Neutrophil (primary cell): ENCODE measurements around the gene FAM117B.

Source experiments
- H3K27ac ChIP-seq: fragments of 200-600 bp; sonication (generic); 2 replicates; pipeline ENCODE4 v1.5.1; 2016; ENCODE audit warnings: mild to moderate bottlenecking, moderate library complexity
- H3K27me3 ChIP-seq: fragments of 200-600 bp; sonication (generic); 2 replicates; pipeline ENCODE4 v1.6.0; 2016; ENCODE audit warnings: mild to moderate bottlenecking
- H3K36me3 ChIP-seq: fragments of 200-600 bp; sonication (generic); 2 replicates; pipeline ENCODE4 v1.5.1; 2017
- H3K4me1 ChIP-seq, 2 experiments: fragments of 200-600 bp in 1 of 2; sonication (generic) in 1 of 2; 1 replicate in 1 of 2; 2 replicates in 1 of 2; pipeline versions ENCODE4 v1.5.1 to v1.6.1; 2013 to 2016; ENCODE audit warnings: low read depth in 1 of 2, low read length in 1 of 2, mild to moderate bottlenecking in 1 of 2, moderate library complexity in 1 of 2; ENCODE audit not compliant: control insufficient read depth in 1 of 2, insufficient read depth in 1 of 2
- H3K4me3 ChIP-seq, 2 experiments: fragments of 200-600 bp in 1 of 2; sonication (generic) in 1 of 2; 1 replicate in 1 of 2; 2 replicates in 1 of 2; pipeline ENCODE4 v1.5.1; 2013 to 2016; ENCODE audit warnings: low read depth in 1 of 2, low read length in 1 of 2, mild to moderate bottlenecking in 1 of 2, moderate library complexity in 1 of 2
- H3K9me3 ChIP-seq: fragments of 200-600 bp; sonication (generic); 2 replicates; pipeline ENCODE4 v1.5.1; 2016
- CTCF ChIP-seq: fragments of 200-600 bp; sonication (generic); IDR thresholded peaks from 2 replicates; pipeline ENCODE4 v1.5.1; 2016; ENCODE audit warnings: antibody characterized with exemption

Gene FAM117B

GRCh38 chr2:202765436-202765835, 130.7 kb downstream of the FAM117B start:
- H3K9me3 ChIP-seq: no peaks in the 10 kb centered on the region
- no peak overlapping the region for H3K27ac ChIP-seq
- H3K27me3 ChIP-seq: no peaks in the 10 kb centered on the region
- no peak for TF ChIP-seq CTCF
- no peak overlapping the region for H3K4me3 ChIP-seq
- peaks cover 0 to 6% of the 10 kb centered on the region in 2 experiments for H3K4me1 ChIP-seq
- no peaks in the 10 kb centered on the region for H3K36me3 ChIP-seq

GRCh38 chr2:202768273-202768672, 133.5 kb downstream of the FAM117B start:
- Histone ChIP-seq H3K4me1 (peaks cover 0 to 6% of the 10 kb centered on the region in 2 experiments), H3K27me3 (no peaks in the 10 kb centered on the region), H3K9me3 (no peaks in the 10 kb centered on the region), H3K36me3 (no peaks in the 10 kb centered on the region), H3K27ac (no peak overlapping the region), H3K4me3 (no peak overlapping the region)
- TF ChIP-seq CTCF: no peak

GRCh38 chr2:202769201-202769600, 134.4 kb downstream of the FAM117B start:
- no peak overlapping the region for H3K27ac ChIP-seq
- no peaks in the 10 kb centered on the region for H3K27me3 ChIP-seq
- H3K4me1 ChIP-seq: no peaks in the 10 kb centered on the region
- no peaks in the 10 kb centered on the region for H3K9me3 ChIP-seq
- TF ChIP-seq CTCF: no peak
- H3K4me3 ChIP-seq: no peak overlapping the region
- H3K36me3 ChIP-seq: no peaks in the 10 kb centered on the region

GRCh38 chr2:202771336-202771735, 136.6 kb downstream of the FAM117B start:
- no peaks in the 10 kb centered on the region for H3K36me3 ChIP-seq
- H3K4me1 ChIP-seq: no peaks in the 10 kb centered on the region
- no peak for TF ChIP-seq CTCF
- H3K9me3 ChIP-seq: no peaks in the 10 kb centered on the region
- no peak overlapping the region for H3K4me3 ChIP-seq
- no peaks in the 10 kb centered on the region for H3K27me3 ChIP-seq
- no peak overlapping the region for H3K27ac ChIP-seq

GRCh38 chr2:202771741-202772460, 137.1 kb downstream of the FAM117B start:
- no peaks in the 10 kb centered on the region for H3K27me3 ChIP-seq
- H3K4me3 ChIP-seq: no peak overlapping the region
- no peak overlapping the region for H3K27ac ChIP-seq
- no peaks in the 10 kb centered on the region for H3K36me3 ChIP-seq
- TF ChIP-seq CTCF: no peak
- no peaks in the 10 kb centered on the region for H3K9me3 ChIP-seq
- no peaks in the 10 kb centered on the region for H3K4me1 ChIP-seq
